Measurements from ENCODE around the gene DOHH.

DNA sequence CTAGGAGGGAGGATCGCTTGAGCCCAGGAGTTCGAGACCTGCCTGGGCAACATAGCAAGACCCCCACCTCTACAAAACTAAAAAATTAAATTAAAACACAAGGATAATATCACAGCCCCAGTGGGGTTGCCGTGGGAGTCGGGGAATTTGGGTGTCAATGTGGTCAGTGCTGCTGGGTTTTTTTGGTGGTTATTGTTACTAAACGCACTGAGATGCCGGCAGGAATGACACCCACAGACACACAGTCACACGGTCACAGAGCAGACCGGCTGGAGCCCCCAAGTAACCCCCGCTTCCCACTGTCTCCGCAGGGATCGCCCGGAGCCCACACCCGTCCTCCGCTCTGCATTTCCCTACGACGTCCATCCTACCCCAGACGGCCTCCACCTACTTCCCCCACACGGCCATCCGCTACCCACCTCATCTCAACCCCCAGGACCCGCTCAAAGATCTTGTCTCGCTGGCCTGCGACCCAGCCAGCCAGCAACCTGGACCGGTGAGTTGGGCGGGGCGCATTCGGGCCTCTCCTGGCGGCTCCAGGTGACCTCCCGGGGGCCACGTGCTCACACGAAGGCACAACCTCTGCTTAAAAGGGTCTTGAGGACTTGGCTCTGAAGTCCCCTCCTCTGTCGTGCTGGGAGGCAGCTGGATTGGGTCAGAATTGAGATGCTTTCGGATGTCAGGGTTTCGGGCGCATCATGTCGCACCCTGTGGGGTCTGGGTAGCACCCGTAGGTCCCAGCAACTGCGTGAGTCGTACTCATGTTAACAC, 48.1 kb downstream of the DOHH start:
- TF ChIP-seq POLR2AphosphoS5 (IDR thresholded peaks at IDR 0.05): no peak
- TF ChIP-seq, protein P1, sequence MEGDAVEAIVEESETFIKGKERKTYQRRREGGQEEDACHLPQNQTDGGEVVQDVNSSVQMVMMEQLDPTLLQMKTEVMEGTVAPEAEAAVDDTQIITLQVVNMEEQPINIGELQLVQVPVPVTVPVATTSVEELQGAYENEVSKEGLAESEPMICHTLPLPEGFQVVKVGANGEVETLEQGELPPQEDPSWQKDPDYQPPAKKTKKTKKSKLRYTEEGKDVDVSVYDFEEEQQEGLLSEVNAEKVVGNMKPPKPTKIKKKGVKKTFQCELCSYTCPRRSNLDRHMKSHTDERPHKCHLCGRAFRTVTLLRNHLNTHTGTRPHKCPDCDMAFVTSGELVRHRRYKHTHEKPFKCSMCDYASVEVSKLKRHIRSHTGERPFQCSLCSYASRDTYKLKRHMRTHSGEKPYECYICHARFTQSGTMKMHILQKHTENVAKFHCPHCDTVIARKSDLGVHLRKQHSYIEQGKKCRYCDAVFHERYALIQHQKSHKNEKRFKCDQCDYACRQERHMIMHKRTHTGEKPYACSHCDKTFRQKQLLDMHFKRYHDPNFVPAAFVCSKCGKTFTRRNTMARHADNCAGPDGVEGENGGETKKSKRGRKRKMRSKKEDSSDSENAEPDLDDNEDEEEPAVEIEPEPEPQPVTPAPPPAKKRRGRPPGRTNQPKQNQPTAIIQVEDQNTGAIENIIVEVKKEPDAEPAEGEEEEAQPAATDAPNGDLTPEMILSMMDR (IDR thresholded peaks at IDR 0.05): no peak

Data from prostate gland (tissue), 2 donors.